Panc1 (cell line): ENCODE data around the gene EPHA6.

Experiments used
- CTCF ChIP-seq: fragments of 450-650 bp; IDR thresholded peaks from 2 replicates; pipeline ENCODE4 v1.5.1; 2017; ENCODE audit warnings: mild to moderate bottlenecking
- REST ChIP-seq, 2 experiments: IDR thresholded peaks; 2 replicates each; pipeline ENCODE4 v1.6.1; 2011 to 2012; ENCODE audit warnings: low read depth in 2 of 2, control low read depth in 1 of 2, low read length in 1 of 2, mild to moderate bottlenecking in 1 of 2, moderate library complexity in 1 of 2; ENCODE audit not compliant: insufficient read depth in 1 of 2
- SIN3A ChIP-seq: IDR thresholded peaks from 2 replicates; pipeline ENCODE4 v1.6.1; 2012; ENCODE audit warnings: low read depth, mild to moderate bottlenecking, low read length, moderate library complexity, borderline replicate concordance; ENCODE audit not compliant: insufficient read depth

- TF ChIP-seq CTCF (no peak), SIN3A (no peak), REST (IDR thresholded peaks at IDR 0.05; ENCODE audit: insufficient read depth in 1 of 2, low read depth in 2 of 2, low read length in 1 of 2) (no peak)
Observed at GRCh38 chr3:97691354-97691753, 877.0 kb downstream of the EPHA6 start.
